Astrocyte of the spinal cord (primary cell): Measurements from ENCODE around the gene NRIP2.

ENCODE experiments used
- DNase-seq: peaks from one replicate; pipeline ENCODE4 v3.0.0; 2011; ENCODE audit warnings: low read depth, low spot score
- H3K4me3 ChIP-seq: 2 replicates; pipeline ENCODE4 v1.5.1; 2011; ENCODE audit warnings: low read depth, mild to moderate bottlenecking, low read length, moderate library complexity
- CTCF ChIP-seq: IDR thresholded peaks from 2 replicates; pipeline ENCODE4 v1.5.1; 2012; ENCODE audit warnings: low read depth, mild to moderate bottlenecking, low read length, inconsistent platforms
- in situ Hi-C: cut with HindIII; loops from 2 replicates; pipeline ENCODE4 v1.10.0; 2017; ENCODE audit warnings: low sequenced_read_pairs

The NRIP2 gene

GRCh38 chr12:2794191-2794735, 40.6 kb downstream of the NRIP2 start:
- H3K4me3 ChIP-seq: peak overlapping the region; percentile 73
- DNase-seq: no peak
- in situ Hi-C loops: no loop called here
- TF ChIP-seq CTCF: no peak

- DNase-seq: no peak
- TF ChIP-seq CTCF: no peak
- no peak overlapping the region for H3K4me3 ChIP-seq
- in situ Hi-C loops: no loop called here
These were observed 41.3 kb downstream of the NRIP2 start for GRCh38 chr12:2793561-2793960.

GRCh38 chr12:2792671-2793500, 41.9 kb downstream of the NRIP2 start:
- TF ChIP-seq CTCF: no peak
- DNase-seq: no peak
- H3K4me3 ChIP-seq: no peak overlapping the region
- in situ Hi-C loops: no loop called here

GRCh38 chr12:2791089-2791488, 43.7 kb downstream of the NRIP2 start:
- H3K4me3 ChIP-seq: no peak overlapping the region
- DNase-seq: no peak
- TF ChIP-seq CTCF: no peak
- in situ Hi-C loops: no loop called here

- in situ Hi-C loops: no loop called here
- no peak for TF ChIP-seq CTCF
- DNase-seq: no peak
- H3K4me3 ChIP-seq: no peak overlapping the region
These were observed 49.8 kb downstream of the NRIP2 start for GRCh38 chr12:2785017-2785416.

- in situ Hi-C loops: no loop called here
- peak; percentile 92 for TF ChIP-seq CTCF
- H3K4me3 ChIP-seq: no peak overlapping the region
- peak; percentile 37 for DNase-seq
These were observed 50.8 kb downstream of the NRIP2 start for GRCh38 chr12:2783936-2784600.
